K562 (cell line): ENCODE results near the gene ITM2A. TPM values are rescaled to one million over a fixed set of nuclear protein-coding genes. Genes with fewer than 3 reads are reported as not detected.

Experiments used
- ATAC-seq: fragments of 200-7000 bp; cut with Tn5 transposase; 3 replicates; pipeline ENCODE4 v1.9.1; 2020; ENCODE audit warnings: moderate library complexity
- BruUV-seq: library from RNA; stranded (reverse); fragments of 400-500 nt; replicated peaks from 2 replicates; lab custom pipeline; 2021; lab: Mats Ljungman, UMichigan
- CTCF ChIA-PET: fragments of 300-600 bp; formaldehyde crosslinking; extraction: SDS; loops from one replicate; lab custom pipeline; 2021; ENCODE audit warnings: low intra/inter-chr PET ratio; lab: Yijun Ruan, JAX
- POLR2A ChIA-PET: fragments of 300-600, 350-650 bp; sonication (Branson Sonifier 250); formaldehyde crosslinking; extraction: SDS; loops from one replicate; lab custom pipeline; 2021; ENCODE audit warnings: antibody characterized with exemption, inconsistent platforms; lab: Yijun Ruan, JAX
- DNase-seq, 4 experiments: peaks; one replicate each; pipeline versions ENCODE4 v3.0.0 to v3.0.0-alpha.2; 2011 to 2018; ENCODE audit warnings: low spot score in 3 of 4, mixed read lengths in 3 of 4; ENCODE audit errors: extremely low read depth in 1 of 4
- FAIRE-seq: peaks from 2 replicates; lab custom pipeline; 2011; peaks lifted over from hg19 to GRCh38; lab: Jason Lieb, UNC
- H2AFZ ChIP-seq: 2 replicates; pipeline ENCODE4 v1.6.0; 2011; ENCODE audit warnings: low read depth, low read length, control low read depth, inconsistent platforms
- H3K27ac ChIP-seq: fragments of 200-600 bp; 3 replicates; pipeline ENCODE4 v1.8.0; 2011; ENCODE audit warnings: low read depth, mild to moderate bottlenecking, control low read depth, inconsistent platforms, low read length, moderate library complexity, mixed read lengths; ENCODE audit errors: extremely low read depth
- H3K27me3 ChIP-seq, 2 experiments: fragments of 300-600 bp in 1 of 2; 2 replicates in 1 of 2; 3 replicates in 1 of 2; pipeline versions ENCODE4 v1.6.0 to v1.8.0; 2011; ENCODE audit warnings: inconsistent platforms in 2 of 2, low read length in 2 of 2, mild to moderate bottlenecking in 1 of 2, mixed read lengths in 1 of 2, moderate library complexity in 1 of 2; ENCODE audit not compliant: control insufficient read depth in 2 of 2, insufficient read depth in 2 of 2
- H3K36me3 ChIP-seq: fragments of 300-600 bp; 3 replicates; pipeline ENCODE4 v1.8.0; 2011; ENCODE audit warnings: mild to moderate bottlenecking, low read length, inconsistent platforms; ENCODE audit not compliant: control insufficient read depth, insufficient read depth
- H3K4me1 ChIP-seq, 2 experiments: fragments of 200-600 bp in 1 of 2; replicated peaks in 1 of 2; 2 replicates in 1 of 2; 3 replicates in 1 of 2; pipeline versions ENCODE4 v1.5.1 to v1.8.0; 2011; ENCODE audit warnings: inconsistent platforms in 2 of 2, low read length in 2 of 2, mild to moderate bottlenecking in 1 of 2, mixed read lengths in 1 of 2, moderate library complexity in 1 of 2; ENCODE audit not compliant: control insufficient read depth in 2 of 2, insufficient read depth in 2 of 2
- H3K4me2 ChIP-seq: 2 replicates; pipeline ENCODE4 v1.6.1; 2011; ENCODE audit warnings: low read length, control low read depth, inconsistent platforms, mixed read lengths; ENCODE audit not compliant: insufficient read depth
- H3K4me3 ChIP-seq: fragments of 200-600 bp; sonication (generic), shearing (Covaris generic); 2 replicates; pipeline ENCODE4 v1.5.1; 2016; ENCODE audit warnings: control low read depth, inconsistent platforms
- H3K79me2 ChIP-seq: fragments of 200-600 bp; 3 replicates; pipeline ENCODE4 v1.8.0; 2011; ENCODE audit warnings: low read length, inconsistent platforms; ENCODE audit not compliant: control insufficient read depth, insufficient read depth
- H3K9ac ChIP-seq, 2 experiments: 2 replicates each; pipeline versions ENCODE4 v1.6.0 to v1.6.1; 2011; ENCODE audit warnings: low read depth in 2 of 2, low read length in 2 of 2, control low read depth in 1 of 2, inconsistent platforms in 1 of 2, mild to moderate bottlenecking in 1 of 2, mixed read lengths in 1 of 2; ENCODE audit not compliant: insufficient read depth in 1 of 2
- H3K9me1 ChIP-seq: one replicate; pipeline ENCODE4 v1.6.0; 2011; ENCODE audit warnings: inconsistent platforms, mild to moderate bottlenecking, low read length, moderate library complexity; ENCODE audit not compliant: control insufficient read depth, insufficient read depth
- H3K9me3 ChIP-seq: replicated peaks from 2 replicates; pipeline ENCODE4 v1.5.1; 2011; ENCODE audit warnings: low read depth, low read length, inconsistent platforms; ENCODE audit not compliant: control insufficient read depth, insufficient read depth
- H4K20me1 ChIP-seq: replicated peaks from 2 replicates; pipeline ENCODE4 v1.6.1; 2011; ENCODE audit warnings: low read length, inconsistent platforms, mixed read lengths; ENCODE audit not compliant: control insufficient read depth, insufficient read depth
- MCM7 ChIP-seq, 2 experiments: fragments of 450-650 bp; IDR thresholded peaks; 2 replicates each; pipeline ENCODE4 v1.6.1; 2016 to 2018
- SIN3A ChIP-seq, 2 experiments: fragments of 150-350 bp in 1 of 2; IDR thresholded peaks; 2 replicates each; pipeline ENCODE4 v1.6.1; 2011 to 2016; ENCODE audit warnings: borderline replicate concordance in 2 of 2, low read depth in 2 of 2, low read length in 2 of 2, mild to moderate bottlenecking in 2 of 2, moderate library complexity in 2 of 2; ENCODE audit not compliant: control insufficient read depth in 1 of 2
- ZNF445 ChIP-seq: fragments of 250-450 bp; sonication (Bioruptor Pico); IDR thresholded peaks from 2 replicates; pipeline ENCODE4 v1.4.0; 2020; ENCODE audit warnings: low read depth, mild to moderate bottlenecking, moderate library complexity
- ZNF75A ChIP-seq: fragments of 450-650 bp; formaldehyde crosslinking; IDR thresholded peaks from 2 replicates; pipeline ENCODE4 v1.4.0; 2020; ENCODE audit warnings: mild to moderate bottlenecking
- WGBS: fragments of 100-300 bp; shearing (Covaris generic); methylation state at CpG from one replicate; pipeline ENCODE4 v1.1.6; 2016; ENCODE audit warnings: low coverage, mixed read lengths; ENCODE audit not compliant: insufficient coverage; ENCODE audit errors: missing lambda C conversion rate; 5-methylcytosine and 5-hydroxymethylcytosine counted together
- in situ Hi-C: fragments of 300-500 bp; cut with MboI; formaldehyde crosslinking; loops from 4 replicates; pipeline ENCODE4 v1.15.0; 2018; ENCODE audit warnings: inconsistent platforms, mixed read lengths
- intact Hi-C: fragments of 100-400 bp; cut with micrococcal nuclease; formaldehyde crosslinking; loops from 2 replicates; pipeline ENCODE4 v1.14.2; 2022
- polyA plus RNA-seq, 8 experiments: library from polyadenylated mRNA; depleted of rRNA in 4 of 8; stranded (reverse) in 5 of 8; unstranded in 3 of 8; fragments of >200 nt; fragmentation: Nextera tagmentation in 2 of 8; fragmentation: Illumina TruSeq in 1 of 8; extraction: Ambion mirVana in 2 of 8; extraction: Trizol in 1 of 8; gene quantifications; 2 replicates each; pipeline versions ENCODE4 v1.2.1 to v1.2.3, GENCODE V29; 2011 to 2014; ENCODE audit warnings: inconsistent platforms in 1 of 8, missing spikeins in 1 of 8
- total RNA-seq, 7 experiments: library from RNA; depleted of rRNA in 6 of 7; stranded (reverse); fragments of >200 nt in 6 of 7; fragmentation: Illumina TruSeq in 2 of 7; extraction: Trizol in 2 of 7; gene quantifications; 2 replicates each; pipeline versions ENCODE4 v1.2.1 to v1.2.3, GENCODE V29; 2011 to 2021; ENCODE audit warnings: low replicate concordance in 1 of 7
- TF ChIP-seq, protein P1 (sequence below): fragments of 450-650 bp; IDR thresholded peaks from 2 replicates; pipeline ENCODE4 v1.6.1; 2014; ENCODE audit warnings: low read depth, mild to moderate bottlenecking, moderate library complexity, borderline replicate concordance

The ITM2A gene
- total and polyA plus RNA-seq, 9 of the 15 experiments (the other 6 are each of a cell fraction or from before 2014, with no cell fraction given): 29.4 to 117 (median 57.4) TPM

DNA sequence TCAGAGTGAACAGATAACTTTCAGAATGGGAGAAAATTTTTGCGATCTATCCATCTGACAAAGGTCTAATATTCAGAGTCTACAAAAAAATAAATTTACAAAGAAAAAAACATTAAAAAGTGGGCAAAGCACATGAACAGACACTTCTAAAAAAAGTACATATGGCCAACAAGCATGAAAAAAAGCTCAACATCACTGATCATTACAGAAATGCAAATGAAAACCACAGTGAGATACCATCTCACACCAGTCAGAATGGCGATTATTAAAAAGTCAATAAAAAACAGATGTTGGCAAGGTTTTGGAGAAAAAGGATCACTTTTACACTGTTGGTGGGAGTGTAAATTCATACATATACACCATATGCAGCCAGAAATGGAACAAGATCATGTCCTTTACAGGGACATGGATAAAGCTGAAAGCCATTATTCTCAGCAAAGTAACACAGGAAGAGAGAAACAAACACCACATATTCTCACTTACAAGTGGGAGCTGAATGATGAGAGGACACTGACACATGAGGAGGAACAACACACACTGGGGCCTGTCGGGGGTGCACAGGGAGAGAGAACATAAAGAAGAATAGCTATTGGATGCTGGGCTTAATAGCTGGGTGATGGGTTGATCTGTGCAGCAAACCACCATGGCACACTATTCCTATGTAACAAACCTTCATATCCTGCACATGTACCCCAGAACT is 41.6 kb upstream of the ITM2A start:
- no peak overlapping the region for H3K4me3 ChIP-seq
- 10% methylated on average over 3 of the region's 3 CpGs for WGBS
- no peak for TF ChIP-seq ZNF75A (CRISPR knock-in tag)
- TF ChIP-seq SIN3A (IDR thresholded peaks at IDR 0.05; ENCODE audit: borderline replicate concordance in 2 of 2, control insufficient read depth in 1 of 2, low read depth in 2 of 2, low read length in 2 of 2): no peak
- TF ChIP-seq, protein P1, sequence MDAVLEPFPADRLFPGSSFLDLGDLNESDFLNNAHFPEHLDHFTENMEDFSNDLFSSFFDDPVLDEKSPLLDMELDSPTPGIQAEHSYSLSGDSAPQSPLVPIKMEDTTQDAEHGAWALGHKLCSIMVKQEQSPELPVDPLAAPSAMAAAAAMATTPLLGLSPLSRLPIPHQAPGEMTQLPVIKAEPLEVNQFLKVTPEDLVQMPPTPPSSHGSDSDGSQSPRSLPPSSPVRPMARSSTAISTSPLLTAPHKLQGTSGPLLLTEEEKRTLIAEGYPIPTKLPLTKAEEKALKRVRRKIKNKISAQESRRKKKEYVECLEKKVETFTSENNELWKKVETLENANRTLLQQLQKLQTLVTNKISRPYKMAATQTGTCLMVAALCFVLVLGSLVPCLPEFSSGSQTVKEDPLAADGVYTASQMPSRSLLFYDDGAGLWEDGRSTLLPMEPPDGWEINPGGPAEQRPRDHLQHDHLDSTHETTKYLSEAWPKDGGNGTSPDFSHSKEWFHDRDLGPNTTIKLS: no peak
- no peak for TF ChIP-seq ZNF445
- no peak for TF ChIP-seq MCM7 (IDR thresholded peaks at IDR 0.05)
- TF ChIP-seq, all 486 proteins: peak for 0
- ChIA-PET CTCF (no interaction called here), POLR2A (no interaction called here)
- Histone ChIP-seq H2AFZ (no peak overlapping the region), H3K79me2 (no peaks in the 10 kb centered on the region), H3K27ac (no peak overlapping the region), H4K20me1 (no peaks in the 10 kb centered on the region), H3K27me3 (no peaks in the 10 kb centered on the region), H3K9ac (no peak overlapping the region), H3K9me1 (no peaks in the 10 kb centered on the region), H3K36me3 (no peaks in the 10 kb centered on the region), H3K9me3 (no peaks in the 10 kb centered on the region), H3K4me1 (no peaks in the 10 kb centered on the region), H3K4me2 (no peak overlapping the region)
- BruUV-seq: no TSS peak
- intact Hi-C loops (no loop called here), in situ Hi-C loops (no loop called here)
- FAIRE-seq: no peak
- no peak for ATAC-seq
- no peak for DNase-seq
